Measurements from ENCODE around the gene IGSF9.

Gene IGSF9

DNA sequence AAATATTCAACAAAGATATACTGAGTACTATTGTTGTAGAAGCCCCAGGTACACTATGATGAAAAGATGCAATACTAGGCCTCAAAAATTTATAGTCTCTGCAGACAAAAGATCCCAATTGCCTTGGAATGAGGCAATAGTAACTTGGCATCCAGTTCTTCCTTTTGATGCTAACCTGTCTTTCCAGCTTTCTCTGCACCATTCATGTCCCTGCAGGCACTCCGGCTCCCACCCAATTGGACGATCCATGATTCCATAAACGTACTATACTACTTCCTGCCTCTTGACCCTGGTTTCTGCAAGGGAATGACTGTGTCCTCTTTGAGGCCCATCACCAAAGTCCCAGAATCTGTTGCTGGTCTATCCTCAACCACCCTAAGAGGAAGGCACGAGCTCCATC is 12.1 kb downstream of the IGSF9 start:
- no peak for TF ChIP-seq CTCF (conservative IDR thresholded peaks at IDR 0.05; ENCODE audit: low read depth, low read length)
- no peak overlapping the region for H3K4me3 ChIP-seq (ENCODE audit: low read depth, low read length)
- no peak for DNase-seq (ENCODE audit: low read depth)

DNA sequence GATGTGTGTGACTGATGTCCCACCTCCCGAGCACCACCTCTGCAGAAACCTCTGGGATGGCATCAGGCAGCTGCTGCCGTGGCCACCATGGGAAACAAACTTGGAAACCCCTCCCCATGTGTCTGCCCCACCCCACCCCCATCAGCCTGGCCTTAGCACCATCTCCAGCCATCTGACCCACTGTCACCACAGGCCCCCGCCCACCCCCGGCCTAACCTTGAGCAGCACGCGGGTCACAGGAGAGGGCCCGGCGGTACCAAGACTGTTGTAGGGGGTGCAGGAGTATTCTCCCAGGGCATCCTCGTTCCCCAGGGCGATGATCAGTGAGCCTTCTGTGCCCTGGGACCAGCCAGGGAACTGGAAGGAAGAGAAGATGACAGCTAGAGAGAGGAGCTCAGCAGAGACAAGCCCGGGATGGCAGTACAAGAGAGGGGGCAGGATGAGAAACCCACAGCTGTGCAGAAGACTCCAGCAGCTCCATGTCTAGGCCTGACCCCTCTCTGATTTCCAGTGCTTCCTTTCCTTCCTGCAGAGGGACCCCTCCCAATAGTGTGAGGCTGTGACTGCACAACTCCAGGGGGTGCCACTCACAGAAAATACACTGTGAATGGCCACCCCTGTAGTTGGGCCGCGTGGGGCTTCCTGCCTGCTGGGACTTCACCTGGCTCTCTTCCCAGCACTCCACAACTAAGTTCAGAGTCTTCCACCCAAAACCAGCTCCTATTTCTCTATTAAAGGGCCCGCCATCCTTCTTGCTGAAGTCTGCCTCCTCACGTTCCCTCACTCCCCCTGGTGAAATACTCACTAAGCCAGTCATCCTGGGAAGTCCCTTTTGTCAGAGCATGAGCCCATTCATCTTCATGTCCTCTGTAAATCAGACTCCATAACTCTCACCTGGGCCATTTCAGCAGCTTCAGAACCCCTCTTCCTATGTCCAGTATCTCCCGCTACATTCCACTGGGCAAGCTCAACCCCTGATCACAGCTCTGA is 12.8 kb downstream of the IGSF9 start:
- TF ChIP-seq CTCF (conservative IDR thresholded peaks at IDR 0.05; ENCODE audit: low read depth, low read length), result peak; percentile 2
- peak; percentile 46 for DNase-seq (ENCODE audit: low read depth)
- no peak overlapping the region for H3K4me3 ChIP-seq (ENCODE audit: low read depth, low read length)

DNA sequence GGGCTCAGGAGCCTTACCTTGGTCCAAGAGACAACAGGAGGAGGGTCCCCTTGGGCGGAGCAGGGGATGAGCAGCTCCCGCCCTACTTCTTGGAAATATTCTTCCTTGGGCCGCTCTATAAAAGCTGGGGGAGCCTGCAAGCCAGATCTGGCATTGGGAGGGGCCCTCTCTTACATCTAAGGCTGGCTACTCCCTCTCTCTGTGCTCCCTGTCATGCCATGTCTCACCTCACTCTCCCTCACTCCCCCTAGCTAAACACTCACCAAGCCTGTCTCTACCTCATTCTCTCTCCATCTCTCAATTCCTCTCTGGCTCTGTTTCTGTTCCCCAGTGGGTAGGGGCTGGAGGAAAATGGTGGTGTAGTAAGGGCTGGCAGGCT is 13.6 kb downstream of the IGSF9 start:
- TF ChIP-seq CTCF (conservative IDR thresholded peaks at IDR 0.05; ENCODE audit: low read depth, low read length), result no peak
- no peak for DNase-seq (ENCODE audit: low read depth)
- H3K4me3 ChIP-seq (ENCODE audit: low read depth, low read length), result no peak overlapping the region

DNA sequence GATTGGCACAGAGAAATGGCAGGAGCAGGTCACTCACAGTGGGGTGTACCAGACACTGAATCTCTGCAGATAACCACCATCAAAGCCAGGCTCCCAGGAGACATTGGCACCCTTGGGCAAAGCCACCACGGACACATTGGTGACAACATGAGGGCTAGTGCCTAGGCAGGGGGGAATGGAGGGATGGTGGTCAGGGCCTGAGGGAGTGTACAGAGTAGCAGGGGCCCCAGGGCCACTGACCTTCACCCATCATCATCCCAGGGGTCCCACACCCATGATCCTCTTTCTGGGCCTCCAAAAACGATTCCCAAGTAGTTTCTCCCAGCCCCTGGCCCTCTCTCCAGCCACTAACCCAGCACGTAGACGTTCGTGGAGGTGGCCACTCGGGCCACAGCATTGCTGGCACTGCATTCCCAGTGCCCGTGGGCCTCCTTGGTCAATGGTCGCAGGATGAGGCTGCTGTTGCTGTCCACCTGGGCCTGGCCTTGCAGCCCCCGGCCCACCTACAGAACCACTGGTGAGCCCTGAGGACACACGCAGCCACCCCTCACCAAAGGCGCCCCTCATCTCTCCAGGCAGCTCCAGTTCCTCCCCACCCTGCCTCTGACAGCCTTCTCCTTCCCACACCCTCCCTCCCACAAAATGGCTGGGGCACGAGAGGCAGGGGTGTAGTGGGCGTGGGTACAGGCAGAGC is 14.2 kb downstream of the IGSF9 start:
- TF ChIP-seq CTCF (conservative IDR thresholded peaks at IDR 0.05; ENCODE audit: low read depth, low read length), result no peak
- no peak overlapping the region for H3K4me3 ChIP-seq (ENCODE audit: low read depth, low read length)
- DNase-seq (ENCODE audit: low read depth), result no peak

DNA sequence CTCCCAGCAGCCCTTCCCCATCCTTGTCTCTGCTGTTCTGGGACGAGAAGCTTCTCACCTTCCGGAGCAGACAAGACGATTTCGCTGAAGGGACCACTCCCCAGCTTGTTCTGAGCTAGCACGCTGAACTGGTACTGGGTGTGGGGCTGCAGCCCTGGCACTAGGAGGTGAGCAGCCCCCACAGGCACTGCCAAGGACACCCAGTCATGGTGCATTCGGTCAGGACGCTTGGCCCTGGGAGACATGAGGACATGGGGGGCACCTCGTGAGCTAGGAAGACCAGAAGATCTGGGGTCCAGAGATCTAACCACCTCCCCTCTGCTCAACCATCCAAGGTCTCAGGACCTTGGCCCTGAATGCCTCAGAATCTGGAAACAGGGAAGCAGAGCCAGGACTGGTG is 14.8 kb downstream of the IGSF9 start:
- no peak overlapping the region for H3K4me3 ChIP-seq (ENCODE audit: low read depth, low read length)
- DNase-seq (ENCODE audit: low read depth), result no peak
- TF ChIP-seq CTCF (conservative IDR thresholded peaks at IDR 0.05; ENCODE audit: low read depth, low read length), result no peak

DNA sequence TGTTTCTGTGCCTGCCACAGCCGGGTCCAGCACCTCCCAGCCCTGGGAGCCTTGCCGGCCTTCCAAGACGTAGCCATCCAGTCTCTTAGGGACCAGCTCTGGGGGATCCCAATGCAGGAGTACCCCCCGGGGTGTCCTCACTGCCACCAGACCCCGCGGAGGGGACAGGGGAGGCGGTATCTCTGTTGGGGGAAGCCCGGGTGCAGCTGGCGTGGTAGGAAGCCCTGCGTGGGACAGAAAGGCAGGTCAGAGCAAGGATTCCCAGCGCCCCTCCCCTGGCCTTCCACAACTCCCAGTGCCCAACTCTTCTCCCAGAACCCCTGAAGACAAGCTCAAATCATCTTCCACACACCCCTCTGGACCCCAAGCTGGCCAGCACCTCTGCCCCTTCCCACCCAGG is 15.2 kb downstream of the IGSF9 start:
- H3K4me3 ChIP-seq (ENCODE audit: low read depth, low read length), result no peak overlapping the region
- TF ChIP-seq CTCF (conservative IDR thresholded peaks at IDR 0.05; ENCODE audit: low read depth, low read length), result no peak
- DNase-seq (ENCODE audit: low read depth), result no peak
